SJSA1 (cell line): ENCODE measurements around the gene RNF41. TPM values are rescaled to one million over a fixed set of nuclear protein-coding genes. Genes with fewer than 3 reads are reported as not detected.
"Not testable (repeated sequence)": the region's sequence is repeated elsewhere in the genome, so short reads cannot be mapped to it uniquely, and the experiment has no call there.

ENCODE experiments used
- DNase-seq, 2 experiments: peaks; one replicate each; pipeline ENCODE4 v3.0.0-alpha.2; 2015 to 2020; ENCODE audit warnings: low spot score in 2 of 2, low read depth in 1 of 2
- H3K27ac ChIP-seq: fragments of 250-450 bp; sonication (Bioruptor Pico); 2 replicates; pipeline ENCODE4 v1.5.1; 2020; ENCODE audit warnings: mild to moderate bottlenecking, moderate library complexity
- H3K27me3 ChIP-seq: fragments of 250-450 bp; sonication (Bioruptor Pico); replicated peaks from 2 replicates; pipeline ENCODE4 v1.5.1; 2020; ENCODE audit warnings: mild to moderate bottlenecking, moderate library complexity
- H3K36me3 ChIP-seq: fragments of 250-450 bp; sonication (Bioruptor Pico); 2 replicates; pipeline ENCODE4 v1.5.1; 2020; ENCODE audit warnings: mild to moderate bottlenecking
- H3K4me1 ChIP-seq: fragments of 250-450 bp; sonication (Bioruptor Pico); replicated peaks from 2 replicates; pipeline ENCODE4 v1.6.1; 2021; ENCODE audit warnings: mild to moderate bottlenecking
- H3K4me3 ChIP-seq: fragments of 250-450 bp; sonication (Bioruptor Pico); 2 replicates; pipeline ENCODE4 v1.5.1; 2020; ENCODE audit warnings: mild to moderate bottlenecking
- H3K9me3 ChIP-seq: fragments of 250-450 bp; sonication (Bioruptor Pico); replicated peaks from 2 replicates; pipeline ENCODE4 v1.5.1; 2020; ENCODE audit warnings: mild to moderate bottlenecking
- total RNA-seq: library from RNA; depleted of rRNA; stranded (reverse); fragments of >200 nt; shearing (Covaris generic); gene quantifications from 2 replicates; pipeline ENCODE4 v1.2.3, GENCODE V29; 2014

RNF41 gene
- total RNA-seq, 1 experiment from 2014 or later: 46.7 TPM

DNA sequence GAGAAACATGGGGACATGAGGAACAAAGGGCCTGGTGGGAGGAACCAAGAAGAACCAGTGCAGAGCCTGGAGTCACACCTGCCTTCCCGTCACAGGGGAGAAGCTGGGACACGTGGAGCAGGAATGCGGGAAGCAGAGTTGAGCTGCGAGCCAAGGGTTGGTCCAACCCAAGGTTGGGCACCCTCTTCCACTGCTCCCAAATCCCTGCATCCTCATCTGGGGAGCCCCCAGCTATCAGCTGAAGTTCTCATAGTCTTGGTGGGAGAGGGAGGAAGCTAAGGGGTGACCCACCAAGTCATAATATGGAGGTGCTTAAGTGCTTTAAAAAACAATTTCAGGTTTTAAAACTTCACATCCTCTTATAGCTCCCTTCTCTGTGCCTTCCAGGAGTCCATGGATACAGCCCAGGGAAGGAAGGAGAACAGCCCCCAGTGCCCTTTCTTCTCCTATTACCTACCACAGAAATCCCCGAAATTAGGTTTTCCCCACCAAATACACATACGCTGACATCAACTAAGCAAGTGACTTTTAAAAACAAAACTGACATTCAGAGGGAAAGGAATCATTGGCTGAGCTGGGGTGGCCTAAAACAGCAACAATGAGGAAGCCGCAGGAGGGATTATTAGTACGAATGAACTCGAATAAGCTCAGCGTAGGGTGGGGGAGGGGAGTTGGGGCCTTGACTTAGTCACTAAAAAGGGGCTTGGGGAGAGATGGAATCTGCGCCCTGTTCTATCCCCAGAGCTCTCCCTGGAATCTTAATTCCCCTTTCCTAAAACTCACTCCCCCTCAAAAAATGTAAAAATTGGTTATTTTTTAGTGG, 59.0 kb downstream of the RNF41 start:
- Histone ChIP-seq H3K4me3 (no peak overlapping the region), H3K9me3 (no peaks in the 10 kb centered on the region; the same call in 1 of the 2 replicates), H3K4me1 (peaks cover 18% of the 10 kb centered on the region), H3K36me3 (peaks cover 94% of the 10 kb centered on the region), H3K27ac (no peak overlapping the region), H3K27me3 (no peaks in the 10 kb centered on the region)
- DNase-seq: no peak

DNA sequence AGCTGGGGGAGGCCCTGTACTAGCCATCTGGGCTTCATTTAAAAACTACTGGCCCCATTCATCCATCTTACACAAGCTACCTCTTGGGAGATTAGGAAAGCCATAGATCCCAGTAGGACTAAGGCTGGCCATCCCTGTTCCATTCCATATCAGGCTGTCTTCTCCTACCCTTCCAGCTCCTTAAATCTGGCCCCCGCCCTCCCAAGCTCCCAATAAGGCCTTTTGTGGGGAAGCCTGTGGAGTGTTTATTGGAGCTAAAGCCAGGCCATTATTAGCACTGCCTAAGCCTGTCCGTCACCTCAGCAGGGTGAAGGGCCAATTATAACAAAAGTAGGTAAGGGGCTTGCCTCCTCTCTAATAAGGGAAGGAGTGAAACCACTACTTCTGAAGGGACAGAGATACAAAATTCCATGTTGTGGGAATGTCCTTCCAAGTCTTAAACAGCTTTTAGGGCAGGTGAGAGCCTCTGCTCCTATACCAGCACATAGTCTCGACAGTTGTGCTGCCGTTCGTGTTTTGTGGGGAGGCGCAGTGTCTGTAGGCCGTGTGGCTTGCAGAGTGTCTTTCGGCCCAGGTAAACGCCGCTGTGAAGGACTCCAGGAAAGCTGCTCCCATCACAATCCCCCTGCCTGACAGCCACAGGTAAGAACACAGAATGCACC, 59.9 kb downstream of the RNF41 start:
- no peak for DNase-seq
- Histone ChIP-seq H3K4me1 (peaks cover 26% of the 10 kb centered on the region), H3K9me3 (no peaks in the 10 kb centered on the region; the same call in 1 of the 2 replicates), H3K4me3 (no peak overlapping the region), H3K27ac (no peak overlapping the region), H3K36me3 (peaks cover 89% of the 10 kb centered on the region), H3K27me3 (no peaks in the 10 kb centered on the region)

DNA sequence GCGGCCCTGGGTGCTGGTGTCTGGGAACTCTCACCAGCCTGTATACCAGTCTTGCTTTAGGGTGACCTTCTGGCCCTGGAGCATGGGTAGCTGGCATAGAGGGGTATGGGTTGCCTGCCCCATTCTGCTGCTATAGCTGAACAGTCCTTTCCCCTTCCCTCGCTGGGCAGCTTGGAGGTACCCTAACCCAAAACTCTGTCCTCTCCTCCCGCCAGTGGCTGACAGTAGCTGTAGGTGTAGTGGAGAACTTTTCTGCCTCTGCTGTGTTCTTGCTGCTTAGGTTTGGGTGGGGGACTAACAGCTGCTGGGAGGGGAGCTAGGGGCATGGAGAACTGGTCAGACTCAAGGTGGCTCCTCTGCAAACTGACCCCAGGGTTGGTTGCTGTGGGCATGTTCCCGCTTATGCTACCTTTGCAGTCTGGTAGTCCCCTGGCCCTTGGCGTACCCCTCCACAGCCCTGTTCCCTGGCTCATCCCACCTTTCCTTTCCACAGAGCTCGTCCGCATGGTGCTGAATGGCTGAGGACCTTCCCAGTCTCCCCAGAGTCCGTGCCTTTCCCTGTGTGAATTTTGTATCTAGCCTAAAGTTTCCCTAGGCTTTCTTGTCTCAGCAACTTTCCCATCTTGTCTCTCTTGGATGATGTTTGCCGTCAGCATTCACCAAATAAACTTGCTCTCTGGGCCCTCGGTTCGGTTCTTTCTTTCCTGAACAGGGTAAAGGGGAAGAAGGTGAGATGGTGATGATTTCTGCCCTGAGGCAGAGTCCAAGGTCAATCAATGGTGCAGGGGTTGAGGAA, 60.6 kb downstream of the RNF41 start:
- peaks cover 81% of the 10 kb centered on the region for H3K36me3 ChIP-seq

DNA sequence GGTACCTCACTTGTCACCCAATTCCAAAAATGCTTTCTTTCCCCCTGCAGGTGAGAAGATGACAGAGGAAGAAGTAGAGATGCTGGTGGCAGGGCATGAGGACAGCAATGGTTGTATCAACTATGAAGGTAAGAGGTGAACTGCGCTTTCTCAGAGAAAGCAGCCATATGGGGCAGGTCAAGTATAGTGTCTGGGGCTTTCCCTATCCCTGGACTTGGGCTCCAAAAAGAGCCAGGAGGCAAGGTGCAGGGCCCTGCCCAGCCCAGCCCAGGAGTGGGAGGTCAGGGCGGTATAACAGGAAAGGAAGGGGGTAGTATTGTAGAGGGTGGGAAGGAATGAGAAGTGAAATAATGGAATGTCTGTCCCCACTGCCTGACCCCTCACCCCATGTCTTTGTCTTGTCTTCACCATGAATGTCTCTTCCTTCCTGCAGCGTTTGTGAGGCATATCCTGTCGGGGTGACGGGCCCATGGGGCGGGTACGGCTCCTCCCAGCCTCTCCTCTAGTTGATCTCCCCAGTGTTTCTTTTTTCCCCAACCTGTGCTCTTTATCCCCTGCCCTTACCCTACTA, 61.4 kb downstream of the RNF41 start:
- H3K27ac ChIP-seq: peak overlapping the region; percentile 23
- no peaks in the 10 kb centered on the region for H3K27me3 ChIP-seq
- peaks cover 73% of the 10 kb centered on the region for H3K36me3 ChIP-seq
- peaks cover 28% of the 10 kb centered on the region for H3K4me1 ChIP-seq
- DNase-seq: peak in 1 of 2 experiments; percentile 58
- H3K4me3 ChIP-seq: peak overlapping the region; percentile 71
- H3K9me3 ChIP-seq: no peaks in the 10 kb centered on the region; the same call in 1 of the 2 replicates

More for the DNA sequence above, 60.6 kb downstream of the RNF41 start:
- H3K4me3 ChIP-seq: peak overlapping the region; percentile 71
- no peaks in the 10 kb centered on the region; the same call in 1 of the 2 replicates for H3K9me3 ChIP-seq
- H3K27me3 ChIP-seq: no peaks in the 10 kb centered on the region
- no peak for DNase-seq
- H3K4me1 ChIP-seq: peaks cover 28% of the 10 kb centered on the region
- peak overlapping the region; percentile 23; the same call in 1 of the 2 replicates for H3K27ac ChIP-seq

DNA sequence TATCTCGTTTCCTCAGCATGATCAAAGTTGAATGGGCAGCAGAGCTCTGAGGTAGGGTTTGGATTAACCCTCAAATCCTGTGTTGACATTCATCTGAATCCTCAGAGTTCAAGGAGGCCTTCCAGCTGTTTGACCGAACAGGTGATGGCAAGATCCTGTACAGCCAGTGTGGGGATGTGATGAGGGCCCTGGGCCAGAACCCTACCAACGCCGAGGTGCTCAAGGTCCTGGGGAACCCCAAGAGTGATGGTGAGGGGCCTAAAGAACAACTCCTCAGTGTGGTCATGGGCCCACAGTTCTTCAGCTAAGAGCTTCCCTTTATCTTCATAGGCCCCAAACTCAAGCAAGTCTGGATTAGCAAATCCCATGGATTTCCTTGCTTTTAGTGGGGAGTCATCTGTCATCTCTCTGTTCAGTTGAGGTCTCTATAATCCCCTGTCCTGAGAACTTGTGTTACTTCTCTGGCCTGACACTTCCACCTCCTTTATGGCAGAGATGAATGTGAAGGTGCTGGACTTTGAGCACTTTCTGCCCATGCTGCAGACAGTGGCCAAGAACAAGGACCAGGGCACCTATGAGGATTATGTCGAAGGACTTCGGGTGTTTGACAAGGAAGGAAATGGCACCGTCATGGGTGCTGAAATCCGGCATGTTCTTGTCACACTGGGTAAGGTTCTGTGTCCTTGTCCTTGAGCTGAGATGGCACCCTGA, 62.1 kb downstream of the RNF41 start:
- no peaks in the 10 kb centered on the region; the same call in 1 of the 2 replicates for H3K9me3 ChIP-seq
- H3K27ac ChIP-seq: peak overlapping the region; percentile 84
- no peaks in the 10 kb centered on the region for H3K27me3 ChIP-seq
- no peak for DNase-seq
- peaks cover 67% of the 10 kb centered on the region for H3K36me3 ChIP-seq
- peaks cover 28% of the 10 kb centered on the region for H3K4me1 ChIP-seq
- peak overlapping the region; percentile 71 for H3K4me3 ChIP-seq

DNA sequence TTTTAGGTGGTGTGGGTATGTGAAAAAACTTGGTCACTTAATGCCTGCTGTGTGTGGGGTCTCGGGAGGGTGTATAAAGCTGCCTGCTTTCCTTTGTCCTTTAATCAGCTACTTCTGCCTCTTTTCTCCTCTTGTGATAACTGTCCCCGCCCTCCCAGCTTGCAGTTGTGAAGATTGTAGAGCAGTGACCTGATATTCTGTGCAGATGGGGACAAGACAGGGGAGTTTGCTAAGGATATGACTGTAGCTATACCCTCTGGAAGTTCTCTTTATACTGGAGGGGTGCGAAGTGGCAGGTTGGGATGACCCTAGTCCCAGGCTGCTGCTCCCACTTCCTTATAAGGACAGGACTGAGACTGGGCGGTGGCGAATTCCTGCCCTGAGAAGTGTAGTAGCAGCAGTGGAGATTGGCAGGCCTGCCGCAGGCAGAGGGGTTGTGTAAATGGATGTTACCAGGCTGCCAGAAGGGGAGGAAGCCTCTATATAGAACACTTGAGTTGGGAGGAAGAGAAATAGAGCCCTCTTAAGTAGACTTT, 62.7 kb downstream of the RNF41 start:
- Histone ChIP-seq H3K4me3 (peak overlapping the region; percentile 71), H3K27ac (peak overlapping the region; percentile 84), H3K27me3 (no peaks in the 10 kb centered on the region), H3K36me3 (peaks cover 60% of the 10 kb centered on the region), H3K4me1 (peaks cover 28% of the 10 kb centered on the region), H3K9me3 (no peaks in the 10 kb centered on the region; the same call in 1 of the 2 replicates)
- peak; percentile 50 to 73 for DNase-seq

DNA sequence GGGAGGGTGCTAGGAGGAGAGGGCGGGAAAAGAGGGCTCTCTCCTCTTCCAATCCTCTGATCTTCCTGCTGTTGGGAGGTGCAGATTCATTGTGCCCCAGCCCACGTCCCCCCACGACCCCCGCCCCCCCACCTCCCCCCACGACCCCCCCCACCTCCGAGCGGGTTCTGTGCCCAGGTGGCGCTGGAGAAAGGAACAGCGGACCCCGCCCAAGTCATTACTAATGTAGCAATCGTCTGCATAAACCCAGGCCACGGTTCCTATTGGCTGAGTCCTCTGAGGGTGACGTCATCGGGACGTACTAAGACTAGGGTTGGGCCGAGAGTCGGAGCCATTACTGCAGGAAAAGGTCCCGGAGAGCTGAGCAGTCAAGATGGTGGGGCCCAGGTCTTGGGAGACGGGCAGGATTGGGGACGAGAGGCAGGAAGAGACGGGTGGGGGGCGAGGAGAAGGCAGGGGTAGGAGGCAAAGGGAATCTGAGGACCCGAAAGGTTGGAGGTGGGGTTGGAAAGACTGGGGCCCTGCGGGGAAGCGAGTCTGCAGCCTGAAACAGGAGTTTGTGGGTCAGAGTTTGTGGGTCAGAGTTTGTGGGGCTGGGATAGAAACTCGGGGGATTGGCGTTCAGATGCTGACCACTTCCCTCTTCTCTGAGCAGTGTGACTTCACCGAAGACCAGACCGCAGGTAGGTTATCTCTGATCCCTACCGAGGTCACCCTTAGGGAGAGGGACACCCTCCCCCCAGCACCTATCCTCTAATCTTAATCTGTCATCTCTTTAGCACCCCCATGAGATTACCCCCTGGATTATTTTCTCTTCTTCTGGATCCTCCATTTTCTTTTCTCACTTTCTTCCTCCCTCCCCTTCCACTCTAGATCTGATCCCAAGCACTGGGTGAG, 63.4 kb downstream of the RNF41 start, which contains the start of gene MYL6:
Gene MYL6 (plus strand): TSS at position 331 of the 897 bp plus-strand sequence. CDS start 43 bp downstream, at position 374.
- Histone ChIP-seq H3K27me3 (no peaks in the 10 kb centered on the region), H3K4me3 (peak within 1 kb of the TSS; percentile 71), H3K4me1 (peaks cover 30% of the 10 kb centered on the region), H3K36me3 (peaks cover 53% of the 10 kb centered on the region), H3K9me3 (no peaks in the 10 kb centered on the region; the same call in 1 of the 2 replicates), H3K27ac (peak within 1 kb of the TSS; percentile 84)
- peak; percentile 86 to 98 for DNase-seq

DNA sequence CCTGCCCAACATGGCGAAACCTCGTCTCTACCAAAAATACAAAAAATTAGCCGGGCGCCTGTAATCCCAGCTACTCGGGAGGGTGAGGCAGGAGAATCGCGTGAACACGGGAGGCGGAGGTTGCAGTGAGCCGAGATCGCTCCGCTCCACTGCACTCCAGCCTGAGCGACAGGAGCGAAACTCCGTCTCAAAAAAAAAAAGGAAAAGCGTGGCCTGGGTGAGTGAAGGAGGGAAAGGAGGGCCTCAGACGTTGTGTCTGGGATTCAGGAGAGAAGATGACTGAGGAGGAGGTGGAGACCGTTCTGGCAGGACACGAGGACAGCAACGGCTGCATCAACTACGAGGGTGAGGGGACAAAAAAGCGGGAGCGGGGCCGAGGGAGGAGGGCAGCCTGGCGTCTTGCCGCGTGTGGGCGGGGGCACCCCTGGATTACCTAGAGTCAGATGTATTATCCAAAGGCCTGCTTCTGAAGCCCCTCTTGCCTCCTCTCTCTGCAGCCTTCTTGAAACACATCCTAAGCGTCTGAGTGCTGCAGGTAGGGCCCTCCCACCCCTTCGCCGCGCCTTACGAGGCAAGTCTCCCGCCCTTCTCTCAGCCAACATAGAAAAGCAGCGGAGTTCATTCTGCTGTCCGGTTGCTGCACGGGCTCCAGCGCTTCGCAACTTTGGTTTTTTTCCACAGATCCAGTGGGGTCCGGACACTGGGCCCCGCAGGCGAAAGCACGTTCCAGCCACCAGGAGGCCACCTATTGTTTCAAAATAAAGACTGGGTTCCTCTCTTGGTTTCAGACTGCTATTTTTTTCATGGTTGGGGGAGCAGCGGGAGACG, 64.3 kb downstream of the RNF41 start:
- Histone ChIP-seq H3K27ac (peak overlapping the region; percentile 58), H3K4me3 (peak overlapping the region; percentile 71), H3K4me1 (peaks cover 36% of the 10 kb centered on the region), H3K36me3 (peaks cover 45% of the 10 kb centered on the region), H3K27me3 (no peaks in the 10 kb centered on the region), H3K9me3 (no peaks in the 10 kb centered on the region; the same call in 1 of the 2 replicates)
- DNase-seq: peak; percentile 88 to 90

DNA sequence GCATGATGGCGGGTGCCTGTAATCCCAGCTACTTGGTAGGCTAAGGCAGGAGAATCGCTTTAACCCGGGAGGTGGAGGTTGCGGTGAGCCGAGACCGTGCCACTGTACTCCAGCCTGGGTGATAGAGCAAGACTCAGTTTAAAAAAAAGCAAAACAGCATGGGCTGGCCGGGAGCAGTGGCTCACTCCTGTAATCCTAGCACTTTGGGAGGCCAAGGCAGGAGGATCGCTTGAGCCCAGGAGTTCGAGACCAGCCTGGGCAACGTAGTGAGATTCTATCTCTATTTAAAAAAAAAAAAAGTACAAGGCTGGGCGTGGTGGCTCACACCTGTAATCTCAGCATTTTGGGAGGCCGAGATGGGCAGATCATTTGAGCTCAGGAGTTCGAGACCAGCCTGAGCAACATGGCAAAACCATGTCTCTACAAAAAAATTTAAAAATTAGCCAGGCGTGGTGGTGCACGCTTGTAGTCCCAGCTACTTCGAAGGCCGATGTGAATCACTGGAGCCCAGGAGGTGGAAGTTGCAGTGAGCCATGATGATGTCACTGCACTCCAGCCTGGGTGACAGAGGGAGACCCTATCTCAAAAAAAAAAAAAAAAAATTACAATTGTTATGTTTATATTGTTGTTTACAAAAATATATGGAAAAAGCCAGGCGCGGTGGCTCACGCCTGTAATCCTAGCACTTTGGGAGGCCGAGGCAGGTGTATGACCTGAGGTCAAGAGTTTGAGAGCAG, 65.1 kb downstream of the RNF41 start:
- not testable (repeated sequence) for H3K4me3 ChIP-seq, H3K27me3 ChIP-seq, H3K9me3 ChIP-seq, DNase-seq, H3K27ac ChIP-seq
- H3K4me1 ChIP-seq: peaks cover 41% of the 10 kb centered on the region
- H3K36me3 ChIP-seq: peaks cover 38% of the 10 kb centered on the region

DNA sequence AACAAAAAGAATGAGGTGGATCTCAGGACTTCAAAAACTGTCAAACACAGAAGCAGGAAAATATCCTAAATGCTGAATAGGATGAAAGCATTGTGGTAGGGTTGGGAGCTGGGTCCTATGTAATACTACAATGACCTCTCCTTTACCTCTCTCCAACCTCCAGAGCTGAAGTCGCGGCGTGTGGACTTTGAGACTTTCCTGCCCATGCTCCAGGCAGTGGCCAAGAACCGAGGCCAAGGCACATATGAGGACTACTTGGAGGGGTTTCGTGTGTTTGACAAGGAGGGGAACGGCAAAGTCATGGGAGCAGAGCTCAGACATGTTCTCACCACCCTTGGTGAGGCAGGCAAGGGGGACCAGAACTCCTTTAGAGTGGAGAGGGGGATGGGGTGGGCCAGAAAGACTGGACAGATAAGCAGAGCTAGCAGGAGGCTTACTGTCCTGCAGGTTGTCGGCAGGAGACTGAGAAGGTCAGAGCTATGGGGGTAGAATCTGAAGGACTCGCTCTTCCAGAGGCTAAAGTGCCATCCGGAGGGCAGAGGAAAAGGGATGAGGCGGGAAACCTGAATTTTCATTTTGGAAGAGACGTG, 66.4 kb downstream of the RNF41 start:
- no peaks in the 10 kb centered on the region for H3K27me3 ChIP-seq
- H3K27ac ChIP-seq: no peak overlapping the region
- DNase-seq: no peak
- peaks cover 25% of the 10 kb centered on the region for H3K36me3 ChIP-seq
- H3K9me3 ChIP-seq: no peaks in the 10 kb centered on the region; the same call in 1 of the 2 replicates
- peaks cover 31% of the 10 kb centered on the region for H3K4me1 ChIP-seq
- H3K4me3 ChIP-seq: no peak overlapping the region
